Cardiac fibroblast (primary cell): Measurements from ENCODE around the gene IQCE.

ENCODE experiments used
- DNase-seq, 2 donors: peaks; one replicate each; pipeline versions ENCODE4 v3.0.0 to v3.0.0-alpha.2; 2010; ENCODE audit warnings: low read depth in 2 of 2
- H3K4me3 ChIP-seq, 2 donors: replicated peaks in 1 of 2; 1 replicate in 1 of 2; 2 replicates in 1 of 2; pipeline ENCODE4 v1.5.1; 2011; ENCODE audit warnings: low read depth in 2 of 2, low read length in 2 of 2, mild to moderate bottlenecking in 2 of 2, moderate library complexity in 1 of 2
- TF ChIP-seq, protein P1 (sequence below): IDR thresholded peaks from one replicate; pipeline ENCODE4 v1.5.1; 2011; ENCODE audit warnings: low read depth, mild to moderate bottlenecking, low read length, inconsistent platforms

Gene IQCE, protein sequence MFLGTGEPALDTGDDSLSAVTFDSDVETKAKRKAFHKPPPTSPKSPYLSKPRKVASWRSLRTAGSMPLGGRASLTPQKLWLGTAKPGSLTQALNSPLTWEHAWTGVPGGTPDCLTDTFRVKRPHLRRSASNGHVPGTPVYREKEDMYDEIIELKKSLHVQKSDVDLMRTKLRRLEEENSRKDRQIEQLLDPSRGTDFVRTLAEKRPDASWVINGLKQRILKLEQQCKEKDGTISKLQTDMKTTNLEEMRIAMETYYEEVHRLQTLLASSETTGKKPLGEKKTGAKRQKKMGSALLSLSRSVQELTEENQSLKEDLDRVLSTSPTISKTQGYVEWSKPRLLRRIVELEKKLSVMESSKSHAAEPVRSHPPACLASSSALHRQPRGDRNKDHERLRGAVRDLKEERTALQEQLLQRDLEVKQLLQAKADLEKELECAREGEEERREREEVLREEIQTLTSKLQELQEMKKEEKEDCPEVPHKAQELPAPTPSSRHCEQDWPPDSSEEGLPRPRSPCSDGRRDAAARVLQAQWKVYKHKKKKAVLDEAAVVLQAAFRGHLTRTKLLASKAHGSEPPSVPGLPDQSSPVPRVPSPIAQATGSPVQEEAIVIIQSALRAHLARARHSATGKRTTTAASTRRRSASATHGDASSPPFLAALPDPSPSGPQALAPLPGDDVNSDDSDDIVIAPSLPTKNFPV

DNA sequence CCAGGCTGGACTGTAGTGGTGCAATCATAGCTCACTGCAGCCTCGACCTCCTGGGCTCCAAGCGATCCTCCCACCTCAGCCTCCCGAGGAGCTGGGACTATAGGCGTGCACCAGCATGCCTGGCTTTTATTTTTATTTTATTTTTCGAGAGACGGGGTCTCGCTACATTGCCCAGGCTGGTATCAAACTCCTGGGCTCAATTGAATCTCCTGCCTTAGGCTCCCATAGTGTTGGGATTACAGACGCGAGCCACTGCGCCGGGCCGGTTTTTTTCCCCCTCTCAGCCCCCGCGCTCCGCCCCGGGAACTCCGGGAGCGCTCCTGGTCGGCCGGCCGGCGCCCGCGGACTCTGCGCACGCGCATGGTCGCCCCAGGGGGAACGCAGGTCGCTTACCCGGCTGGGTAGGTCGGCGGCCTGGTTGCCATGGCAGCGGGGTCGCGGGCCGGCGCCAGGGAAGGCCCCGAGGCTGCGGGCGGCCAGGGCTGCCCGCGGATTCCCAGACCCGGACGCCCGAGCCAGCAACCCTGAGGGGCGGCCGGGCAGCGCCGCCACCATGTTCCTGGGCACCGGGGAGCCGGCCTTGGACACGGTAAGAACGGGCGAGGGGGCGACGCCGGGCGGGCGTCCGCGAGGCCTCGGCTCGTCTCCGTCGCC, at the start of gene IQCE:
Gene IQCE (plus strand): TSS at position 351 of the 654 bp plus-strand sequence. CDS start 203 bp downstream, at position 554.
- H3K4me3 ChIP-seq: peak within 1 kb of the TSS; percentile 79 to 85
- DNase-seq: peak; percentile 88 to 95
- TF ChIP-seq, protein P1, sequence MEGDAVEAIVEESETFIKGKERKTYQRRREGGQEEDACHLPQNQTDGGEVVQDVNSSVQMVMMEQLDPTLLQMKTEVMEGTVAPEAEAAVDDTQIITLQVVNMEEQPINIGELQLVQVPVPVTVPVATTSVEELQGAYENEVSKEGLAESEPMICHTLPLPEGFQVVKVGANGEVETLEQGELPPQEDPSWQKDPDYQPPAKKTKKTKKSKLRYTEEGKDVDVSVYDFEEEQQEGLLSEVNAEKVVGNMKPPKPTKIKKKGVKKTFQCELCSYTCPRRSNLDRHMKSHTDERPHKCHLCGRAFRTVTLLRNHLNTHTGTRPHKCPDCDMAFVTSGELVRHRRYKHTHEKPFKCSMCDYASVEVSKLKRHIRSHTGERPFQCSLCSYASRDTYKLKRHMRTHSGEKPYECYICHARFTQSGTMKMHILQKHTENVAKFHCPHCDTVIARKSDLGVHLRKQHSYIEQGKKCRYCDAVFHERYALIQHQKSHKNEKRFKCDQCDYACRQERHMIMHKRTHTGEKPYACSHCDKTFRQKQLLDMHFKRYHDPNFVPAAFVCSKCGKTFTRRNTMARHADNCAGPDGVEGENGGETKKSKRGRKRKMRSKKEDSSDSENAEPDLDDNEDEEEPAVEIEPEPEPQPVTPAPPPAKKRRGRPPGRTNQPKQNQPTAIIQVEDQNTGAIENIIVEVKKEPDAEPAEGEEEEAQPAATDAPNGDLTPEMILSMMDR: no peak

DNA sequence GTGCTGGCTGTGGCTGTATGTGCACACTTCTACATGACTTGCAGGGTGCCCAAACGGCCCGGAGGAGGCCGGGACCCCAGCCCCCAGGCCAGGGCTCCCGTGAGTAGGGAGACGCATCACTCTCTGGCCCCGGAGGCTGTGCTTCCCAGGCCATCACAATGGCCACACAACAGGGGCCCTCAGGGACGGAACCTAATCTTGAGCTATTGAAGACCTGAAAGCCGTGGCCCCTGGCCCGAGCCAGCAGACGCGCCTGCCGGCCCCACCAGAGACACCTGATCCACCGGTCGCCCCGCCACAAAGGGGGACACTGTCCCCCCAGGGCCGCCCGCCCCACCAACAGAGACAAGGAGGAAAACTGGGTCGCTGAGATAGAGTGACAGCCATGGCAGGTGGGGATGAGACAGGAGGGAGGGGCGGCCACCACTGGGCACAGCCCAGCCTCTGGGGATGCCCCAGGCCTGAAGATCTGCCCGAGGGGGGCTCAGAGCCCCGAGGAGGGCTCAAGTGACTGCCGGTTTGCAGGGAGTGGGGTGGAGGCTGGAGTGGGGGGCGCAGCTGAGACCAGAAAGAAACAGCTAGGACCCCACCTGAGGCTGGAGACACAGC, 49.4 kb upstream of the IQCE start:
- no peak overlapping the region for H3K4me3 ChIP-seq
- TF ChIP-seq, protein P1: no peak
- no peak for DNase-seq

DNA sequence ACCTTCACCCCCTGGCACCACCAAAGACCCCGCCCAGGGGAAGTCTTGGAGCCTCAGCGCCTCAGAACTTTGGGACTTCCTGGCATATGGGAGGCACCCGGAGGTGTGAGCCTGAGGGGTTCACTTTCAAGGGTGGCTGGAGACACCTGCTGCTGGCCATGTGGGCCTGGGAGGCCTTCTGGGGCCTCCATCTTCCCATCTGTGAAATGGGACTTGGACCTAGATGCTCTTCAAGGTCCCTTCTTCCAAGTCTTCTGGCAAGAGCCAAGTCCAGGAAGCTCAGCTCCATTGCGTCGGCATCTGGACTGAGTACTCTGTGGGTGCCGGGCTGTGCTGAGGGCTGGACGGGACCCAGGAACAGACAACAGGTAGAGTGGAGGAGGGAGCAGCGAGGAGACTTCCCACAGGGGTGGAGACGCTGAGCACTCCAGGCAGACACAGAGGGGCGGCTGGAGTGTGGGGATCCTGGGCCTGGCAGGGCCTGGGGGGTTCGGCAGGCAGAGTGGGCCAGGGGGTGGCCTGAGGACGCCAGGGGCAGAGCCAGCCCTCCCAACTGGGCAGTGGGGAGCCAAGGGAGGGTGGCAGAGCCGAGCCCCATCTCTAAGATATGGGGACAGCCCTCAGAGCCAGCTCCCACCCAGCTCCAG, 48.5 kb upstream of the IQCE start:
- no peak overlapping the region for H3K4me3 ChIP-seq
- TF ChIP-seq, protein P1: no peak
- no peak for DNase-seq

DNA sequence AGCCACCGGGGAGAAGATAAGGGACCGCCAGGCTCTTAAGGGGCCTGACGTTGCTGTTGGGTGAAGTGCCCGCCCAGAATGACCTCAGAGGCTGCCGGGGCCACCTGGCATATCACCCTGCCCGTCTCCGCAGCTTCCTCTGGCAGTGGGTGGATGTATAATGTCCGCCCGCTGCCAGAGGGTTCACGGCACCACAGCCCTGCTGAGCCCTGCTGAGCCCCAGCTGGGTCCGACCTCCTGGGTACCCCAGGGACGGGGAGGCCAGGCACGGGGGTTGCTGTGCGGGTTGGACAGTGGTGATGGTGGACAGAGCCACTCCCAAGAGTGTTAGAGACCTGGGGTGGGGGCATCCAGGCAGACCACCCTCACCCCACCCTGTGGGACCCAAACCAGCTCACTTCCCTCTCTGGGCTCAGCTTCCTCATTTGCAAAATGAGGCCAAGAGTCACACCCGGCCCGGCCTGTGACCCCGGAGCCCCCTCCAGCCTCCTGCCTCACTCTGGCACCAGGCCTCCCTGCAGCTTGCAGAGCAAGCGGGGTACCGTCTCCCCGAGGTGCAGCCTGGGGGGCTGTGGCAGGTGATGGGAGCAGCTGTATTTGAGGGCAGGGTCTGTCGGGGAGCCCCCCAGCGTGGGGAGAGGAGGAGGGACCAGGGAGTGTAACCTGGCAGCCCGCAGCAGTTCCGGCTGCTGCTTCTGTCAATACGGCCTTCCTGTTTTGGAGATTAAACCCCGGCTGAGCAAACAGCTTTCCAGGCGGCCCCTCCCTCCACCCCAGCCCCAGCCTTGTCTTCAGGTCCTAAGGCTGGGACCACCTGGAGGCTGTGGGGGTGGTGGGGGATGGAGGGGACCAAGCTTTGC, 47.6 kb upstream of the IQCE start:
- no peak overlapping the region for H3K4me3 ChIP-seq
- TF ChIP-seq, protein P1: no peak
- DNase-seq: no peak

DNA sequence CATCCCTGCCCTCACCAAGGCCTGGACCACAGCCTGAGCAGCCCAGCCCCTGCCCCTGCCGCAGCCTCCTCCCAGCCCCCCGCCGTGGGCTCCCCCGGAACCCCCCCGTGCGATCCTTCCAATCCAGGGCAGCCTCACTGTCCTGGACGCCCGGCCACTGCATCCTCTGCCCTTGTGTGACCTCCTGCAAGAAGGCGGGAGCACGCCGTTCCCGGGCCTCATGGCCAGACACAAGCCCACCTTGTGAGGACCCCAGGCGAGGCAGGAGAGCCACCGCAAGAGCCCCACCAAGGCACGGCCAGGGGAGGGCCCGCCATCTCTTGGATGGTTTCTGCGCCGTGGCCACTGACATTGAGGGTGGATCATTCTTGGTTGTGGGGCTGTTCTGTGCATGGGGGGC, 47.0 kb upstream of the IQCE start:
- TF ChIP-seq, protein P1: no peak
- no peak for DNase-seq
- no peak overlapping the region for H3K4me3 ChIP-seq
